ENCODE data around the gene JAK2. TPM values are rescaled to one million over a fixed set of nuclear protein-coding genes. Genes with fewer than 3 reads are reported as not detected.

The JAK2 gene
- total RNA-seq, 2 donors from 2014 or later: 6.6 to 11.7 TPM

DNA sequence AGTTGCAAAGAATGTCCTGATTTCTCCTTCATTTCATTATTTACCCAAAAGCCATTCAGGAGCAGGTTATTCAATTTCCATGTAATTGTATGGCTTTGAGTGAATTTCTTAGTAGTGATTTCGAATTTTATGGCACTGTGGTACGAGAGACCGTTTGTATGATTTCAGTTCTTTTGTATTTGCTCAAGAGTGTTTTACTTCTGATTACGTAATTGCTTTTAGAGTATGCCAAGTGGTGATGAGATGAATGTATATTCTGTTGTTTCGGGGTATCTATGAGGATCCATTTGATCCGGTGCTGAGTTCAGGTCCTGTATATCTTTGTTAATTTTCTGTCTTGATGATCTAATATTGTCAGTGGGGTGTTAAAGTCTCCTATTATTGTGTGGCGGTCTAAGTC is 159.1 kb downstream of the JAK2 start:
- no peak overlapping the region for H3K4me3 ChIP-seq
- peaks cover 0 to 10% (median 0%) of the 10 kb centered on the region in 3 donors for H3K9me3 ChIP-seq
- WGBS, 2 donors: 86 to 91% methylated on average over 7 of the region's 7 CpGs
- TF ChIP-seq, protein P1, sequence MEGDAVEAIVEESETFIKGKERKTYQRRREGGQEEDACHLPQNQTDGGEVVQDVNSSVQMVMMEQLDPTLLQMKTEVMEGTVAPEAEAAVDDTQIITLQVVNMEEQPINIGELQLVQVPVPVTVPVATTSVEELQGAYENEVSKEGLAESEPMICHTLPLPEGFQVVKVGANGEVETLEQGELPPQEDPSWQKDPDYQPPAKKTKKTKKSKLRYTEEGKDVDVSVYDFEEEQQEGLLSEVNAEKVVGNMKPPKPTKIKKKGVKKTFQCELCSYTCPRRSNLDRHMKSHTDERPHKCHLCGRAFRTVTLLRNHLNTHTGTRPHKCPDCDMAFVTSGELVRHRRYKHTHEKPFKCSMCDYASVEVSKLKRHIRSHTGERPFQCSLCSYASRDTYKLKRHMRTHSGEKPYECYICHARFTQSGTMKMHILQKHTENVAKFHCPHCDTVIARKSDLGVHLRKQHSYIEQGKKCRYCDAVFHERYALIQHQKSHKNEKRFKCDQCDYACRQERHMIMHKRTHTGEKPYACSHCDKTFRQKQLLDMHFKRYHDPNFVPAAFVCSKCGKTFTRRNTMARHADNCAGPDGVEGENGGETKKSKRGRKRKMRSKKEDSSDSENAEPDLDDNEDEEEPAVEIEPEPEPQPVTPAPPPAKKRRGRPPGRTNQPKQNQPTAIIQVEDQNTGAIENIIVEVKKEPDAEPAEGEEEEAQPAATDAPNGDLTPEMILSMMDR (IDR thresholded peaks at IDR 0.05): no peak
- TF ChIP-seq POLR2A (IDR thresholded peaks at IDR 0.05): no peak
- no peak for DNase-seq
- H3K27ac ChIP-seq: no peak overlapping the region
- ATAC-seq: no peak
- no peaks in the 10 kb centered on the region for H3K27me3 ChIP-seq
- no peaks in the 10 kb centered on the region for H3K36me3 ChIP-seq (replicated peaks in 1 of 2; ENCODE audit: insufficient read depth in 1 of 2, low read depth in 2 of 2)
- H3K4me1 ChIP-seq: no peaks in the 10 kb centered on the region
- intact Hi-C loops (cut with DNase I): no loop called here

DNA sequence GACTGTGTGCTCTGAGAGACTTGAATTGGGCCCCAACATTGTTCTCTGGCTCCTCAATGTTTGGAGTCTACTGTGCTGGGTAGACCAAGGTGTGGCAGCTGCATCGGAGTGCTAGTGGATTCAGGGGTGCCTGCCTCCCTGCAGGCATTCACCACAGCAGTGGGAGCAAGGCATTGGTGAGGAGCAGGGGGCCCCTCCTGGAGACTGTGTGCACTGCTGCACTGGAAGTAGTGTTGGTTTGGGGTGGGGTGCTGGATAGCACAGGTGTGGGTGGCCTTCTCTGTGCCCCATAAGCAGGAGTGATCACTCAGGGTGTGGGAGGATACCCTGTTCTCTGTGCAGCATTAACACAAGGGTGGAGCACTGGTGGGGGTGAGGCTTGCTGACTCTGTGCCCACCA is 161.2 kb downstream of the JAK2 start:
- no peak for ATAC-seq
- Histone ChIP-seq H3K9me3 (peaks cover 0 to 10% (median 0%) of the 10 kb centered on the region in 3 donors), H3K27ac (no peak overlapping the region), H3K27me3 (no peaks in the 10 kb centered on the region), H3K36me3 (replicated peaks in 1 of 2; ENCODE audit: insufficient read depth in 1 of 2, low read depth in 2 of 2) (no peaks in the 10 kb centered on the region), H3K4me1 (no peaks in the 10 kb centered on the region), H3K4me3 (no peak overlapping the region)
- intact Hi-C loops (cut with DNase I): no loop called here
- TF ChIP-seq, protein P1 (IDR thresholded peaks at IDR 0.05): no peak
- no peak for TF ChIP-seq POLR2A (IDR thresholded peaks at IDR 0.05)
- WGBS, 2 donors: 80 to 86% methylated on average over 1 of the region's 1 CpG
- DNase-seq: no peak

Other genes starting within 250 kb of the JAK2 start
- gene AK3, start 244.1 kb upstream of the JAK2 start, total RNA-seq: 10 to 100 TPM; 46.4 to 47.5 TPM
- 10 to 100 TPM; 27.0 to 49.4 TPM for gene RCL1, start 192.3 kb upstream of the JAK2 start, total RNA-seq
- gene INSL6, start 200.4 kb downstream of the JAK2 start, total RNA-seq: not detected
- not detected for gene INSL4, start 246.1 kb downstream of the JAK2 start, total RNA-seq

Measured in body of pancreas (tissue), 4 donors.